HCT116 (cell line): Measurements from ENCODE around the gene GNG12. TPM values are rescaled to one million over a fixed set of nuclear protein-coding genes. Genes with fewer than 3 reads are reported as not detected.

Experiments used
- ATAC-seq: fragments of 200-7000 bp; cut with Tn5 transposase; 2 replicates; pipeline ENCODE4 v1.9.1; 2020; ENCODE audit warnings: mild to moderate bottlenecking, moderate library complexity
- BruUV-seq: library from RNA; stranded (reverse); fragments of 400-500 nt; replicated peaks from 2 replicates; lab custom pipeline; 2021; lab: Mats Ljungman, UMichigan
- CTCF ChIA-PET: fragments of 300-600 bp; sonication (Branson Sonifier 250); formaldehyde crosslinking; loops from one replicate; lab custom pipeline; 2021; ENCODE audit warnings: antibody characterized with exemption; lab: Charles Lee
- POLR2A ChIA-PET: fragments of 300-600, 350-600 bp; sonication (Branson Sonifier 250); formaldehyde crosslinking; loops from one replicate; lab custom pipeline; 2021; ENCODE audit warnings: antibody characterized with exemption; lab: Charles Lee
- RAD21 ChIA-PET, 2 experiments: fragments of 300-600 bp; sonication (Branson Sonifier 250); formaldehyde crosslinking; loops; one replicate each; lab custom pipeline; 2023; ENCODE audit warnings: low total read pairs in 2 of 2; ENCODE audit not compliant: uncharacterized antibody in 2 of 2, unreplicated experiment in 2 of 2, low non-redundant PET in 1 of 2; lab: Charles Lee
- DNase-seq: peaks from one replicate; pipeline ENCODE4 v3.0.0-alpha.2; 2010; ENCODE audit warnings: low read depth, low spot score
- H2AFZ ChIP-seq: fragments of 200-600 bp; shearing (Covaris generic), sonication (generic); 2 replicates; pipeline ENCODE4 v1.6.1; 2017; ENCODE audit warnings: low read depth, mixed run types, mixed read lengths, antibody characterized with exemption, low read length; ENCODE audit not compliant: poor library complexity, severe bottlenecking
- H3K27ac ChIP-seq: 2 replicates; pipeline ENCODE4 v1.5.1; 2012; ENCODE audit warnings: low read depth, low read length
- H3K27me3 ChIP-seq: fragments of 200-600 bp; sonication (generic); 2 replicates; pipeline ENCODE4 v1.6.1; 2016; ENCODE audit warnings: mixed run types, low read length, mixed read lengths; ENCODE audit not compliant: insufficient read depth
- H3K36me3 ChIP-seq, 2 experiments: fragments of 200-500 bp in 1 of 2; fragments of 200-600 bp in 1 of 2; sonication (Bioruptor generic) in 1 of 2; sonication (generic) in 1 of 2; 2 replicates each; pipeline versions ENCODE4 v1.5.1 to v1.6.1; 2014 to 2016; ENCODE audit warnings: low read length in 2 of 2, inconsistent platforms in 1 of 2, mixed read lengths in 1 of 2, mixed run types in 1 of 2; ENCODE audit not compliant: insufficient read depth in 2 of 2, control insufficient read depth in 1 of 2
- H3K4me1 ChIP-seq, 2 experiments: fragments of 200-600 bp in 1 of 2; sonication (generic) in 1 of 2; 2 replicates each; pipeline versions ENCODE4 v1.5.1 to v1.6.1; 2012 to 2017; ENCODE audit warnings: low read length in 2 of 2, inconsistent platforms in 1 of 2, mild to moderate bottlenecking in 1 of 2, mixed read lengths in 1 of 2, mixed run types in 1 of 2, moderate library complexity in 1 of 2; ENCODE audit not compliant: insufficient read depth in 2 of 2, control insufficient read depth in 1 of 2
- H3K4me2 ChIP-seq: fragments of 200-600 bp; sonication (generic); 2 replicates; pipeline ENCODE4 v1.6.1; 2017; ENCODE audit warnings: mixed run types, low read length, mixed read lengths
- H3K4me3 ChIP-seq, 2 experiments: fragments of 200-600 bp in 1 of 2; sonication (generic) in 1 of 2; replicated peaks in 1 of 2; 2 replicates each; pipeline ENCODE4 v1.5.1; 2011 to 2016; ENCODE audit warnings: low read length in 2 of 2, control low read depth in 1 of 2, low read depth in 1 of 2, mild to moderate bottlenecking in 1 of 2, mixed read lengths in 1 of 2, mixed run types in 1 of 2
- H3K79me2 ChIP-seq: fragments of 200-600 bp; sonication (generic); 2 replicates; pipeline ENCODE4 v1.6.1; 2017; ENCODE audit warnings: mild to moderate bottlenecking, mixed run types, low read length, moderate library complexity, mixed read lengths; ENCODE audit not compliant: insufficient read depth
- H3K9ac ChIP-seq: fragments of 200-600 bp; sonication (generic); 2 replicates; pipeline ENCODE4 v1.6.1; 2016; ENCODE audit warnings: low read length, mixed read lengths
- H3K9me2 ChIP-seq: fragments of 200-600 bp; sonication (generic), shearing (Covaris generic); 2 replicates; pipeline ENCODE4 v1.6.1; 2017; ENCODE audit warnings: mixed run types, mild to moderate bottlenecking, moderate library complexity; ENCODE audit not compliant: insufficient read depth
- H3K9me3 ChIP-seq, 2 experiments: fragments of 200-500 bp in 1 of 2; fragments of 200-600 bp in 1 of 2; sonication (Bioruptor generic) in 1 of 2; sonication (generic) in 1 of 2; 2 replicates each; pipeline ENCODE4 v1.6.1; 2014 to 2017; ENCODE audit warnings: low read length in 2 of 2, mixed read lengths in 2 of 2, inconsistent platforms in 1 of 2, low read depth in 1 of 2, mild to moderate bottlenecking in 1 of 2, mixed run types in 1 of 2, moderate library complexity in 1 of 2; ENCODE audit not compliant: control insufficient read depth in 1 of 2, insufficient read depth in 1 of 2
- H4K20me1 ChIP-seq: fragments of 200-600 bp; sonication (generic), shearing (Covaris generic); 2 replicates; pipeline ENCODE4 v1.6.1; 2017; ENCODE audit warnings: mixed run types, mild to moderate bottlenecking, moderate library complexity; ENCODE audit not compliant: insufficient read depth
- ATF3 ChIP-seq: IDR thresholded peaks from 2 replicates; pipeline ENCODE4 v1.6.1; 2012
- CBX3 ChIP-seq: IDR thresholded peaks from 2 replicates; pipeline ENCODE4 v1.6.1; 2012; ENCODE audit warnings: low read depth
- CTCF ChIP-seq, 3 experiments: fragments of 200-600 bp in 1 of 3; sonication (generic) in 1 of 3; IDR thresholded peaks in 2 of 3; conservative IDR thresholded peaks in 1 of 3; 2 replicates each; pipeline ENCODE4 v1.5.1; 2012 to 2017; ENCODE audit warnings: low read depth in 2 of 3, low read length in 2 of 3, antibody characterized with exemption in 1 of 3, borderline replicate concordance in 1 of 3, control low read depth in 1 of 3, mild to moderate bottlenecking in 1 of 3, mixed read lengths in 1 of 3, mixed run types in 1 of 3, moderate library complexity in 1 of 3; ENCODE audit not compliant: insufficient read depth in 1 of 3
- EGR1 ChIP-seq: IDR thresholded peaks from 2 replicates; pipeline ENCODE4 v1.6.1; 2012; ENCODE audit warnings: low read depth
- EZH2 ChIP-seq: fragments of 200-600 bp; sonication (generic); IDR thresholded peaks from 2 replicates; pipeline ENCODE4 v1.6.1; 2017; ENCODE audit warnings: antibody characterized with exemption, mixed run types
- MAX ChIP-seq: IDR thresholded peaks from 2 replicates; pipeline ENCODE4 v1.6.1; 2012
- RAD21 ChIP-seq: IDR thresholded peaks from 2 replicates; pipeline ENCODE4 v1.6.1; 2012; ENCODE audit warnings: low read depth, mild to moderate bottlenecking
- TCF7L2 ChIP-seq: IDR thresholded peaks from 2 replicates; pipeline ENCODE4 v1.7.0; 2011; ENCODE audit warnings: borderline replicate concordance, inconsistent platforms; ENCODE audit not compliant: insufficient read depth, insufficient read length; ENCODE audit errors: extremely low read depth
- YY1 ChIP-seq: IDR thresholded peaks from 2 replicates; pipeline ENCODE4 v1.6.1; 2011; ENCODE audit warnings: low read length, low read depth, moderate library complexity, mild to moderate bottlenecking; ENCODE audit not compliant: insufficient replicate concordance; ENCODE audit errors: extremely low read depth
- ZFX ChIP-seq: fragments of 450-650 bp; IDR thresholded peaks from 2 replicates; pipeline ENCODE4 v1.6.1; 2017
- intact Hi-C: fragments of 100-400 bp; cut with micrococcal nuclease; formaldehyde crosslinking; loops from 2 replicates; pipeline ENCODE4 v1.10.0; 2022
- total RNA-seq: library from RNA; stranded (reverse); gene quantifications from one replicate; pipeline ENCODE4 v1.2.1, GENCODE V29; 2021; ENCODE audit not compliant: unreplicated experiment

The GNG12 gene
- total RNA-seq, 1 experiment from 2014 or later = 49.6 TPM

- POLR2A ChIA-PET = no interaction called here
- CTCF ChIA-PET = no interaction called here
- intact Hi-C loops = loop anchor here (10.0 kb wide), 1 partner anchor 588 kb away; the partner anchor contains the start of gene RPE65
Measured at GRCh38 chr1:67856921-67857320, 23.7 kb upstream of the GNG12 start.

More at GRCh38 chr1:67856921-67857320, 23.7 kb upstream of the GNG12 start:
- Histone ChIP-seq H3K79me2 (no peaks in the 10 kb centered on the region), H3K9me2 (no peaks in the 10 kb centered on the region), H3K9ac (no peak overlapping the region), H2AFZ (no peak overlapping the region), H3K4me1 (no peaks in the 10 kb centered on the region), H4K20me1 (no peaks in the 10 kb centered on the region), H3K27ac (no peak overlapping the region), H3K36me3 (no peaks in the 10 kb centered on the region), H3K9me3 (no peaks in the 10 kb centered on the region), H3K4me2 (no peak overlapping the region), H3K4me3 (no peak overlapping the region), H3K27me3 (no peaks in the 10 kb centered on the region; the same call in 1 of the 2 replicates)
- DNase-seq = no peak
- no peak for TF ChIP-seq ATF3
- no peak for TF ChIP-seq TCF7L2
- TF ChIP-seq EZH2 = no peak
- TF ChIP-seq CBX3 = no peak
- TF ChIP-seq MAX = no peak
- TF ChIP-seq YY1 = no peak
- TF ChIP-seq RAD21 = no peak
- no peak for TF ChIP-seq EGR1
- no peak for TF ChIP-seq ZFX
- no peak for TF ChIP-seq CTCF (IDR thresholded peaks at IDR 0.05 in 2 of 3, conservative IDR thresholded peaks at IDR 0.05 in 1 of 3; ENCODE audit: borderline replicate concordance in 1 of 3, insufficient read depth in 1 of 3, low read depth in 2 of 3, low read length in 2 of 3)
- ATAC-seq = no peak
- RAD21 ChIA-PET = interaction anchor here in 1 of 2 experiments (0.8 kb wide), 1 partner anchor 152 kb away, joined by 4 read pairs; no protein-coding TSS in a partner anchor
- BruUV-seq = no TSS peak
